AG09309 (cell line): Measurements from ENCODE around the gene KLHDC9.
"Not testable (repeated sequence)": the region's sequence is repeated elsewhere in the genome, so short reads cannot be mapped to it uniquely, and the experiment has no call there.

Source experiments
- DNase-seq: peaks from one replicate; pipeline ENCODE4 v3.0.0-alpha.2; 2010; ENCODE audit warnings: low read depth
- H3K4me3 ChIP-seq: 2 replicates; pipeline ENCODE4 v1.5.1; 2011; ENCODE audit warnings: mild to moderate bottlenecking, low read depth, low read length, moderate library complexity; ENCODE audit not compliant: control insufficient read depth
- CTCF ChIP-seq: IDR thresholded peaks from 2 replicates; pipeline ENCODE4 v1.5.1; 2011; ENCODE audit warnings: mild to moderate bottlenecking, low read depth, low read length, inconsistent platforms; ENCODE audit not compliant: insufficient read depth, control insufficient read depth; ENCODE audit errors: missing control alignments

KLHDC9 gene

GRCh38 chr1:161059293-161059692 is 38.9 kb upstream of the KLHDC9 start:
- DNase-seq: no peak
- H3K4me3 ChIP-seq: no peak overlapping the region
- TF ChIP-seq CTCF: no peak

DNA sequence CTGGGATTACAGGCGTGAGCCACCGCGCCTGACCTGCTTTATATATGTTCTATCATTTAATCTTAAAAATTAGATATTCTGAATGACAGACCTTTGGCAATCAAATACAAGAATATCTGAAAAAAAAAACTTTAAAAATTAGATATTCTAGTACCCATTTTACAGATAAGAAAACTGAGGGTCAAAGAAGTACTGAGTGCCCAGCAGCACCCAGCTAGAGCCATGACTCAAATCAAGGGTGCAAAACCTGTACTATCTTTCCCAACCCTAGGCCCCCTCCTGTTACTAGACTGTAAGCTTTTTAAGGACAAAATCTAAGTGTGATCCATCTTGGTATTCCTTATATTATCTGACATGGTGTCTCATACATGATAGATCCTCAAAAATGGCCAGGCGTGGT is 36.7 kb upstream of the KLHDC9 start:
- DNase-seq: no peak
- H3K4me3 ChIP-seq: no peak overlapping the region
- TF ChIP-seq CTCF: no peak

- not testable (repeated sequence) for DNase-seq, H3K4me3 ChIP-seq
These were observed 34.2 kb upstream of the KLHDC9 start for GRCh38 chr1:161063936-161064335.

DNA sequence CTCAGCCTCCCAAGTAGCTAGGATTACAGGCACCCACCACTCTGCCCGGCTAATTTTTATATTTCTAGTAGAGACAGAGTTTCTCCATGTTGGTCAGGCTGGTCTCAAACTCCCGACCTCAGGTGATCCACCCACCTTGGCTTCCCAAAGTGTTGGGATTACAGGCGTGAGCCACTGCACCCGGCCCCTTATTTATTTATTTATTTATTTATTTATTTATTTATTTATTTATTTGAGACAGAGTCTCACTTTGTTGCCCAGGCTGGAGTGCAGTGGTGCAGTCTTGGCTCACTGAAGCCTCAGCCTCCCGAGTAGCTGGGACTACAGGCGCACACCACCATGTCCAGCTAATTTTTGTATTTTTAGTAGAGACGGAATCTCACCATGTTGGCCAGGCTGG is 32.5 kb upstream of the KLHDC9 start:
- not testable (repeated sequence) for DNase-seq, H3K4me3 ChIP-seq

DNA sequence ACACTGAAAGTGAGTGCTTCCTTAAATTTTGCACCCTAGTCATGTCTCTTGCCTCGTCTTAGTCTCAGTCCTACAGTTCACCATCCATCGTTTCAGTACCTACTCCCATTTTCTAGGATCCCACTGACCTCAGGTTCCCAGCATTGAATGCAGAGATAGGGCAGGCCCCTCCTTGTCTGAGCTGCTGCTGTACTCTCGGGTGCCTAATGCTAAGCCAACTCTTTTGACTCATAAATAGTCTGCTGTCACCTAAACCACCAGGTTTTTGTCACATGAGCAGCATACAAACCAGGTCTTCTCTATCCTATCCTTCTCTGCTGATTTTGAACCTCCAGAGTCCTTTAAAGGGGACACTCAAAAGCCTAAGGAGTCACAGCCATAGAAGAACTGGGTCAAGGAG is 31.5 kb upstream of the KLHDC9 start:
- no peak for DNase-seq
- no peak overlapping the region for H3K4me3 ChIP-seq
- no peak for TF ChIP-seq CTCF

GRCh38 chr1:161068306-161069234 is 29.6 kb upstream of the KLHDC9 start:
- TF ChIP-seq CTCF: no peak
- H3K4me3 ChIP-seq: no peak overlapping the region
- no peak for DNase-seq

DNA sequence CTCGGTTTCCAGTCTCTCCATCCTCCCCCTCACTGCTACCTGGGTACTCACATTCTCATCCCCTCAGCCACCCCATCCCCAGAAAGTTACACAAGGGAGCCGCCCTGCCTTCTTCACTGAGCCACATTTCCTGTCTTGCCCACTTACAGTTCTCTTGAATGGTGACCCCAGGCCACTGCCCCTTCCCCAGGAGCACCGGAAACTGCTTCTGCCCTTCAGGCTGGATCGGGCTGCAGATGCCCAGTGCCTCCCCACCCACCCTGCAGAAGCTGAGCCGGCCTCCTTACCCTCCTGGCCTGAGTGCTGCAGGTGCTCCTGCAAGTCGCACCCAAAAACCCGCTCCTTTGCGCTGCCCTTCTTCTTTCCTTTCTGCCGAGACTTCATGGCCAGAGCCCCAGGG is 28.9 kb upstream of the KLHDC9 start:
- H3K4me3 ChIP-seq: no peak overlapping the region
- no peak for DNase-seq
- no peak for TF ChIP-seq CTCF
